Fibroblast of lung (primary cell): Measurements from ENCODE around the gene COL28A1. TPM values are rescaled to one million over a fixed set of nuclear protein-coding genes. Genes with fewer than 3 reads are reported as not detected.
"Not testable (repeated sequence)": the region's sequence is repeated elsewhere in the genome, so short reads cannot be mapped to it uniquely, and the experiment has no call there.

Experiments used
- DNase-seq, 2 donors: peaks; one replicate each; pipeline versions ENCODE4 v3.0.0 to v3.0.0-alpha.2; 2010; ENCODE audit warnings: low read depth in 2 of 2
- H2AFZ ChIP-seq: 2 replicates; pipeline ENCODE4 v1.5.1; 2012; ENCODE audit warnings: low read length, control low read depth, inconsistent platforms
- H3K27ac ChIP-seq: 2 replicates; pipeline ENCODE4 v1.5.1; 2011; ENCODE audit warnings: low read length, control low read depth; ENCODE audit not compliant: insufficient read depth
- H3K27me3 ChIP-seq: 2 replicates; pipeline ENCODE4 v1.5.1; 2011; ENCODE audit warnings: mild to moderate bottlenecking, low read length; ENCODE audit not compliant: control insufficient read depth, insufficient read depth
- H3K36me3 ChIP-seq: 2 replicates; pipeline ENCODE4 v1.5.1; 2011; ENCODE audit warnings: low read length; ENCODE audit not compliant: control insufficient read depth, insufficient read depth
- H3K4me1 ChIP-seq: 2 replicates; pipeline ENCODE4 v1.5.1; 2011; ENCODE audit warnings: low read length; ENCODE audit not compliant: control insufficient read depth, insufficient read depth; ENCODE audit errors: extremely low read depth
- H3K4me2 ChIP-seq: 2 replicates; pipeline ENCODE4 v1.5.1; 2011; ENCODE audit warnings: low read length, control low read depth; ENCODE audit not compliant: insufficient read depth; ENCODE audit errors: extremely low read depth
- H3K4me3 ChIP-seq, 4 experiments: fragments of 200-600 bp in 1 of 4; sonication (generic) in 1 of 4; replicated peaks in 1 of 4; 2 replicates each; pipeline ENCODE4 v1.5.1; 2011 to 2016; ENCODE audit warnings: low read length in 4 of 4, low read depth in 3 of 4, mild to moderate bottlenecking in 3 of 4, control low read depth in 2 of 4, inconsistent platforms in 1 of 4, mixed read lengths in 1 of 4; ENCODE audit not compliant: insufficient read depth in 1 of 4; ENCODE audit errors: control extremely low read depth in 1 of 4
- H3K79me2 ChIP-seq: 2 replicates; pipeline ENCODE4 v1.5.1; 2012; ENCODE audit warnings: mild to moderate bottlenecking, low read length, inconsistent platforms; ENCODE audit not compliant: control insufficient read depth, insufficient read depth
- H3K9ac ChIP-seq: 2 replicates; pipeline ENCODE4 v1.5.1; 2011; ENCODE audit warnings: mild to moderate bottlenecking, low read length, control low read depth; ENCODE audit not compliant: insufficient read depth
- H3K9me3 ChIP-seq: 2 replicates; pipeline ENCODE4 v1.5.1; 2012; ENCODE audit warnings: low read depth, low read length; ENCODE audit not compliant: control insufficient read depth, insufficient read depth
- H4K20me1 ChIP-seq: 2 replicates; pipeline ENCODE4 v1.5.1; 2011; ENCODE audit warnings: low read length; ENCODE audit not compliant: control insufficient read depth, insufficient read depth; ENCODE audit errors: extremely low read depth
- CTCF ChIP-seq, 2 donors: IDR thresholded peaks in 1 of 2; conservative IDR thresholded peaks in 1 of 2; 1 replicate in 1 of 2; 2 replicates in 1 of 2; pipeline ENCODE4 v1.5.1; 2011 to 2012; ENCODE audit warnings: low read length in 2 of 2, control low read depth in 1 of 2, inconsistent platforms in 1 of 2, low read depth in 1 of 2, mild to moderate bottlenecking in 1 of 2
- EZH2 ChIP-seq: IDR thresholded peaks from 2 replicates; pipeline ENCODE4 v1.5.1; 2012; ENCODE audit warnings: low read length, control low read depth, mild to moderate bottlenecking; ENCODE audit errors: missing control alignments
- polyA plus RNA-seq, 2 donors: library from polyadenylated mRNA; depleted of rRNA in 1 of 2; stranded (reverse) in 1 of 2; unstranded in 1 of 2; fragments of >200 nt; gene quantifications; 2 replicates each; pipeline ENCODE4 v1.2.1, GENCODE V29; 2011 to 2012; ENCODE audit warnings: missing spikeins in 1 of 2
- total RNA-seq: library from RNA; depleted of rRNA; stranded (reverse); fragments of >200 nt; gene quantifications from 2 replicates; pipeline ENCODE4 v1.2.1, GENCODE V29; 2014

COL28A1 gene
- total and polyA plus RNA-seq, 2 donors (not counting 1 experiment from before 2014, with no cell fraction given): 0.01 to 0.17 TPM

- Histone ChIP-seq H3K9ac (no peak overlapping the region), H3K4me3 (no peak overlapping the region), H3K27me3 (no peaks in the 10 kb centered on the region), H3K36me3 (no peaks in the 10 kb centered on the region), H3K4me2 (no peak overlapping the region), H3K27ac (no peak overlapping the region), H3K4me1 (no peaks in the 10 kb centered on the region), H3K9me3 (no peaks in the 10 kb centered on the region), H4K20me1 (no peaks in the 10 kb centered on the region), H3K79me2 (no peaks in the 10 kb centered on the region), H2AFZ (no peak overlapping the region)
- DNase-seq: no peak
- TF ChIP-seq EZH2 (no peak), CTCF (conservative IDR thresholded peaks at IDR 0.05 in 1 of 2, IDR thresholded peaks at IDR 0.05 in 1 of 2; ENCODE audit: low read depth in 1 of 2, low read length in 2 of 2) (no peak)
Measured at GRCh38 chr7:7479275-7479805, 56.3 kb downstream of the COL28A1 start.

DNA sequence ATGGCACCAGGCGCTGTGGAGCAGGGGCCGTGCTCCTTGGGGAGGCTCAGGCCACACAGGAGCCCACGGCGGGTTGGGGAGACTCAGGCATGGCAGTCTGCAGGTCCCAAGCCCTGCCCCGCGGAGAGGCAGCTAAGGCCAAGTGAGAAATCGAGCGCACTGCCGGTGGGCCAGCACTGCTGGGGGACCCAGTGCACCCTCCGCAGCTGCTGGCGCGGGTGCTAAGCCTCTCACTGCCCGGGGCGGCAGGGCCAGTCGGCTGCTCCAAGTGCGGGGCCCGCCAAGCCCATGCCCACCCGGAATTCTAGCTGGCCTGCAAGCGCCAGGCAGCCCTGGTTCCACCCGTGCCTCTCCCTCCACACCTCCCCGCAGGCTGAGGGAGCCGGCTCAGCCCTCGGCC lies 57.1 kb downstream of the COL28A1 start:
- H3K27ac ChIP-seq: no peak overlapping the region
- H3K36me3 ChIP-seq: no peaks in the 10 kb centered on the region
- H3K4me2 ChIP-seq: no peak overlapping the region
- H3K79me2 ChIP-seq: no peaks in the 10 kb centered on the region
- H4K20me1 ChIP-seq: no peaks in the 10 kb centered on the region
- H3K4me3 ChIP-seq: no peak overlapping the region
- TF ChIP-seq EZH2: no peak
- no peak for TF ChIP-seq CTCF (conservative IDR thresholded peaks at IDR 0.05 in 1 of 2, IDR thresholded peaks at IDR 0.05 in 1 of 2; ENCODE audit: low read depth in 1 of 2, low read length in 2 of 2)
- no peak overlapping the region for H3K9ac ChIP-seq
- no peaks in the 10 kb centered on the region for H3K4me1 ChIP-seq
- H3K27me3 ChIP-seq: no peaks in the 10 kb centered on the region
- no peak for DNase-seq
- no peak overlapping the region for H2AFZ ChIP-seq
- no peaks in the 10 kb centered on the region for H3K9me3 ChIP-seq

DNA sequence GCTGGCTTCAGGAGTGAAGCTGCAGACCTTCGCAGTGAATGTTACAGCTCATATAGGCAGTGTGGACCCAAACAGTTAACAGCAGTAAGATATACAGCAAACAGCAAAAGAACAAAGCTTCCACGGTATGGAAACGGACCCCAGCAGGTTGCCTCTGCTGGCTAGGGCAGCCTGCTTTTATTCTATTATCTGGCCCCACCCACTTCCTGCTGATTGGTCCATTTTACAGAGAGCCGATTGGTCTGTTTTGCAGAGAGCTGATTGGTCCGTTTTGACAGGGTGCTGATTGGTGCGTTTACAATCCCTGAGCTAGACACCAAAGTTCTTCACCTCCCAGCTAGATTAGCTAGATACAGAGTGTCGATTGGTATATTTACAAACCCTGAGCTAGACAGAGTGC lies 58.0 kb downstream of the COL28A1 start:
- H3K36me3 ChIP-seq, DNase-seq, H4K20me1 ChIP-seq, H3K9ac ChIP-seq, H3K27ac ChIP-seq, H3K27me3 ChIP-seq, H3K4me3 ChIP-seq, H3K9me3 ChIP-seq, H3K4me2 ChIP-seq, H3K4me1 ChIP-seq, H3K79me2 ChIP-seq, H2AFZ ChIP-seq: not testable (repeated sequence)
